22Rv1 (cell line): ENCODE results near the gene GPR3.

Experiments used
- CTCF ChIP-seq: fragments of 450-650 bp; IDR thresholded peaks from 2 replicates; pipeline ENCODE4 v1.5.1; 2017; ENCODE audit warnings: mild to moderate bottlenecking
- ZFX ChIP-seq: fragments of 450-650 bp; IDR thresholded peaks from 2 replicates; pipeline ENCODE4 v1.6.1; 2017; ENCODE audit warnings: antibody characterized with exemption, borderline replicate concordance

GRCh38 chr1:27414091-27414490 is 21.7 kb downstream of the GPR3 start:
- no peak for TF ChIP-seq CTCF
- TF ChIP-seq ZFX = no peak
